H1 (cell line): Measurements from ENCODE around the gene PLCH2. TPM values are rescaled to one million over a fixed set of nuclear protein-coding genes. Genes with fewer than 3 reads are reported as not detected.
A peak's percentile ranks its signal among the peaks of the same experiment; 100 is the strongest.

Experiments
- CTCF ChIA-PET: fragments of 300-600 bp; sonication (Branson Sonifier 250); formaldehyde crosslinking; loops from one replicate; lab custom pipeline; 2021; ENCODE audit not compliant: partially characterized antibody; lab: Charles Lee
- POLR2A ChIA-PET: fragments of 300-600 bp; sonication (Branson Sonifier 250); formaldehyde crosslinking; loops from one replicate; lab custom pipeline; 2021; ENCODE audit warnings: inconsistent platforms; ENCODE audit not compliant: partially characterized antibody; lab: Charles Lee
- DNase-seq, 2 experiments: peaks; one replicate each; pipeline versions ENCODE4 v3.0.0 to v3.0.0-alpha.2; 2010 to 2022; ENCODE audit warnings: low spot score in 2 of 2, low read depth in 1 of 2, mixed read lengths in 1 of 2
- FAIRE-seq: peaks from 2 replicates; lab custom pipeline; 2011; peaks lifted over from hg19 to GRCh38; lab: Jason Lieb, UNC
- H2AFZ ChIP-seq: 2 replicates; pipeline ENCODE4 v1.8.1; 2012; ENCODE audit warnings: low read length, inconsistent platforms
- H2AK5ac ChIP-seq: 2 replicates; pipeline ENCODE4 v1.6.1; 2013; ENCODE audit warnings: low read depth, low read length
- H2BK120ac ChIP-seq: replicated peaks from 2 replicates; pipeline ENCODE3; 2013; ENCODE audit warnings: low read depth, low read length, inconsistent platforms
- H2BK12ac ChIP-seq: 2 replicates; pipeline ENCODE4 v1.6.1; 2013; ENCODE audit warnings: low read depth, low read length
- H2BK15ac ChIP-seq: 2 replicates; pipeline ENCODE4 v1.6.1; 2013; ENCODE audit warnings: low read length
- H2BK20ac ChIP-seq: 2 replicates; pipeline ENCODE4 v1.6.1; 2013; ENCODE audit warnings: low read length
- H2BK5ac ChIP-seq: 2 replicates; pipeline ENCODE4 v1.6.1; 2013; ENCODE audit warnings: low read depth, low read length
- H3K14ac ChIP-seq: 2 replicates; pipeline ENCODE4 v1.6.1; 2013; ENCODE audit warnings: inconsistent platforms; ENCODE audit not compliant: insufficient read length
- H3K18ac ChIP-seq: 2 replicates; pipeline ENCODE4 v1.6.1; 2013; ENCODE audit warnings: low read length; ENCODE audit errors: extremely low read depth
- H3K23ac ChIP-seq: 2 replicates; pipeline ENCODE4 v1.6.1; 2013; ENCODE audit warnings: inconsistent platforms; ENCODE audit not compliant: insufficient read length
- H3K23me2 ChIP-seq: 2 replicates; pipeline ENCODE4 v1.6.1; 2013; ENCODE audit warnings: low read depth, low read length
- H3K27ac ChIP-seq: 2 replicates; pipeline ENCODE4 v1.6.1; 2011; ENCODE audit warnings: low read depth, low read length, inconsistent platforms
- H3K27me3 ChIP-seq, 4 experiments: replicated peaks in 1 of 4; 1 replicate in 1 of 4; 2 replicates in 3 of 4; pipeline versions ENCODE4 v1.6.1 to v1.8.1; 2011 to 2013; ENCODE audit warnings: low read length in 3 of 4, mild to moderate bottlenecking in 3 of 4, inconsistent platforms in 2 of 4, mixed read lengths in 2 of 4, moderate library complexity in 1 of 4; ENCODE audit not compliant: control insufficient read depth in 3 of 4, insufficient read depth in 3 of 4; ENCODE audit errors: extremely low read depth in 1 of 4
- H3K36me3 ChIP-seq, 4 experiments: 2 replicates each; pipeline versions ENCODE4 v1.6.1 to v1.8.1; 2011 to 2013; ENCODE audit warnings: mild to moderate bottlenecking in 4 of 4, low read length in 3 of 4, moderate library complexity in 2 of 4, control low read depth in 1 of 4, inconsistent platforms in 1 of 4; ENCODE audit not compliant: insufficient read depth in 4 of 4, control insufficient read depth in 2 of 4
- H3K4ac ChIP-seq: replicated peaks from 2 replicates; pipeline ENCODE3; 2013; ENCODE audit warnings: low read length, low read depth, mixed read lengths, inconsistent platforms; ENCODE audit not compliant: insufficient read length
- H3K4me1 ChIP-seq, 4 experiments: replicated peaks in 1 of 4; 1 replicate in 1 of 4; 2 replicates in 3 of 4; pipeline versions ENCODE4 v1.6.1 to v1.8.1; 2011 to 2013; ENCODE audit warnings: low read length in 3 of 4, inconsistent platforms in 2 of 4, mixed read lengths in 1 of 4; ENCODE audit not compliant: insufficient read depth in 4 of 4, control insufficient read depth in 3 of 4
- H3K4me2 ChIP-seq, 2 experiments: 2 replicates each; pipeline versions ENCODE4 v1.6.1 to v1.8.1; 2011 to 2013; ENCODE audit warnings: low read depth in 2 of 2, low read length in 2 of 2, control low read depth in 1 of 2, inconsistent platforms in 1 of 2, mild to moderate bottlenecking in 1 of 2; ENCODE audit not compliant: insufficient read depth in 1 of 2
- H3K4me3 ChIP-seq, 4 experiments: fragments of 200-600, 300-600 bp in 1 of 4; sonication (generic), shearing (Covaris generic), sonication (Bioruptor Twin) in 1 of 4; 2 replicates each; pipeline versions ENCODE4 v1.5.1 to v1.8.1; 2011 to 2016; ENCODE audit warnings: low read length in 4 of 4, low read depth in 3 of 4, control low read depth in 2 of 4, inconsistent platforms in 2 of 4, mild to moderate bottlenecking in 2 of 4, mixed read lengths in 1 of 4, moderate library complexity in 1 of 4; ENCODE audit not compliant: insufficient read depth in 2 of 4; ENCODE audit errors: extremely low read depth in 1 of 4
- H3K56ac ChIP-seq: replicated peaks from 2 replicates; pipeline ENCODE3; 2013; ENCODE audit warnings: low read depth, mild to moderate bottlenecking, mixed read lengths, low read length, inconsistent platforms; ENCODE audit not compliant: insufficient read length
- H3K79me1 ChIP-seq: 2 replicates; pipeline ENCODE4 v1.6.1; 2013; ENCODE audit warnings: low read depth, low read length, control low read depth
- H3K79me2 ChIP-seq, 2 experiments: 2 replicates each; pipeline versions ENCODE4 v1.6.1 to v1.8.1; 2012 to 2013; ENCODE audit warnings: low read length in 2 of 2, mild to moderate bottlenecking in 2 of 2, inconsistent platforms in 1 of 2; ENCODE audit not compliant: insufficient read depth in 2 of 2, control insufficient read depth in 1 of 2
- H3K9ac ChIP-seq, 4 experiments: replicated peaks in 1 of 4; 1 replicate in 1 of 4; 2 replicates in 3 of 4; pipeline versions ENCODE4 v1.6.1 to v1.8.1; 2011 to 2013; ENCODE audit warnings: low read depth in 3 of 4, low read length in 3 of 4, control low read depth in 2 of 4, mild to moderate bottlenecking in 2 of 4, moderate library complexity in 2 of 4, inconsistent platforms in 1 of 4; ENCODE audit errors: extremely low read depth in 1 of 4
- H3K9me3 ChIP-seq, 2 experiments: 2 replicates each; pipeline versions ENCODE4 v1.6.1 to v1.8.1; 2012 to 2013; ENCODE audit warnings: mild to moderate bottlenecking in 2 of 2, moderate library complexity in 2 of 2, control low read depth in 1 of 2, inconsistent platforms in 1 of 2, low read depth in 1 of 2, low read length in 1 of 2, mixed read lengths in 1 of 2; ENCODE audit not compliant: insufficient read depth in 2 of 2
- H4K20me1 ChIP-seq, 2 experiments: replicated peaks in 1 of 2; 2 replicates each; pipeline versions ENCODE3 to v1.8.1; 2011 to 2013; ENCODE audit warnings: inconsistent platforms in 2 of 2, low read length in 2 of 2, mild to moderate bottlenecking in 1 of 2; ENCODE audit not compliant: insufficient read depth in 2 of 2, control insufficient read depth in 1 of 2
- H4K5ac ChIP-seq: 2 replicates; pipeline ENCODE4 v1.6.1; 2013; ENCODE audit warnings: low read length, low read depth, mixed read lengths, inconsistent platforms; ENCODE audit not compliant: insufficient read length
- H4K8ac ChIP-seq: 2 replicates; pipeline ENCODE4 v1.8.0; 2013; ENCODE audit warnings: mild to moderate bottlenecking, moderate library complexity, low read length, inconsistent platforms; ENCODE audit not compliant: insufficient read depth; ENCODE audit errors: extremely low read depth
- H4K91ac ChIP-seq: replicated peaks from 2 replicates; pipeline ENCODE3; 2013; ENCODE audit warnings: low read length, mixed read lengths, inconsistent platforms; ENCODE audit not compliant: insufficient read length
- ASH2L ChIP-seq: fragments of 200-600, 300-600 bp; sonication (generic); IDR thresholded peaks from one replicate; pipeline ENCODE4 v1.7.1; 2017; ENCODE audit warnings: low read length
- CTCF ChIP-seq, 3 experiments: IDR thresholded peaks; 1 replicate in 2 of 3; 2 replicates in 1 of 3; pipeline versions ENCODE4 v1.5.1 to v1.6.1; 2011; ENCODE audit warnings: low read length in 3 of 3, mild to moderate bottlenecking in 3 of 3, inconsistent platforms in 2 of 3, low read depth in 1 of 3, moderate library complexity in 1 of 3; ENCODE audit not compliant: insufficient read depth in 1 of 3; ENCODE audit errors: control extremely low read depth in 1 of 3
- EGR1 ChIP-seq: IDR thresholded peaks from 2 replicates; pipeline ENCODE4 v1.6.1; 2011; ENCODE audit warnings: low read depth, low read length, borderline replicate concordance
- KDM4A ChIP-seq: IDR thresholded peaks from one replicate; pipeline ENCODE4 v1.7.1; 2012; ENCODE audit warnings: low read depth, mild to moderate bottlenecking, moderate library complexity, low read length, inconsistent platforms; ENCODE audit not compliant: severe bottlenecking
- SIX5 ChIP-seq: IDR thresholded peaks from 2 replicates; pipeline ENCODE4 v1.6.1; 2011; ENCODE audit warnings: mild to moderate bottlenecking, low read depth, low read length
- USF2 ChIP-seq: IDR thresholded peaks from 2 replicates; pipeline ENCODE4 v1.6.1; 2011; ENCODE audit warnings: low read length, improper control_type of control experiment
- WGBS, 2 experiments: shearing (Covaris generic) in 1 of 2; methylation state at CpG; one replicate each; pipeline versions ENCODE4 v1.1.6 to v1.1.7; 2013 to 2015; ENCODE audit warnings: low lambda C conversion rate in 2 of 2, mixed read lengths in 2 of 2, inconsistent platforms in 1 of 2, low coverage in 1 of 2, missing lambda C conversion rate in 1 of 2; ENCODE audit not compliant: insufficient replicate concordance in 2 of 2, insufficient coverage in 1 of 2, insufficient read length in 1 of 2; ENCODE audit errors: extremely low coverage in 1 of 2, missing lambda C conversion rate in 1 of 2; 5-methylcytosine and 5-hydroxymethylcytosine counted together
- polyA plus RNA-seq, 7 experiments: library from polyadenylated mRNA; depleted of rRNA in 3 of 7; stranded (reverse) in 5 of 7; unstranded in 2 of 7; fragments of >200 nt in 5 of 7; fragments of 200-250 nt in 2 of 7; gene quantifications; 1 replicate in 5 of 7; 2 replicates in 1 of 7; 4 replicates in 1 of 7; pipeline versions ENCODE4 v1.2.1 to v1.2.3, GENCODE V29; 2011 to 2013; ENCODE audit warnings: missing spikeins in 2 of 7, mixed read lengths in 2 of 7
- total RNA-seq: library from RNA; stranded (reverse); fragmentation: NEBNext Ultra II Directional; extraction: Animal tissue kit (Norgen Biotek cat#: 25700); gene quantifications from 2 replicates; pipeline ENCODE4 v1.2.1, GENCODE V29; 2021

The PLCH2 gene
- total and polyA plus RNA-seq, 2 of the 8 experiments (the other 6 are each of a cell fraction or from before 2014, with no cell fraction given): 0.14 to 0.19 TPM

GRCh38 chr1:2445823-2446215 lies 30.3 kb upstream of the PLCH2 start:
- H3K56ac ChIP-seq: no peak overlapping the region
- H3K9ac ChIP-seq: no peak overlapping the region
- no peak overlapping the region for H3K23ac ChIP-seq
- no peak overlapping the region for H4K5ac ChIP-seq
- H2BK12ac ChIP-seq: no peak overlapping the region
- POLR2A ChIA-PET: no interaction called here
- H3K18ac ChIP-seq: no peak overlapping the region
- H4K91ac ChIP-seq: peak overlapping the region; percentile 9
- 93% methylated on average over 11 of the region's 15 CpGs; no CpG with 5 or more reads in 1 of the 2 experiments for WGBS, 2 experiments
- H2BK5ac ChIP-seq: no peak overlapping the region
- no peak for TF ChIP-seq USF2
- no peak for TF ChIP-seq CTCF (IDR thresholded peaks at IDR 0.05; ENCODE audit: control extremely low read depth in 1 of 3, insufficient read depth in 1 of 3, low read depth in 1 of 3, low read length in 3 of 3)
- TF ChIP-seq KDM4A: no peak
- TF ChIP-seq EGR1: no peak
- TF ChIP-seq ASH2L: no peak
- TF ChIP-seq SIX5: no peak
- TF ChIP-seq, all 59 proteins: peak for 0
- no peaks in the 10 kb centered on the region for H3K79me1 ChIP-seq
- no peak for DNase-seq
- no peak overlapping the region for H3K4me3 ChIP-seq
- H3K4me1 ChIP-seq: peaks cover 0 to 18% (median 10%) of the 10 kb centered on the region in 4 experiments; a peak in 4 of 7 replicates
- no peaks in the 10 kb centered on the region; the same call in 1 of the 2 replicates for H3K23me2 ChIP-seq
- H3K14ac ChIP-seq: no peak overlapping the region
- no peak overlapping the region for H2BK15ac ChIP-seq
- no peak overlapping the region for H2AK5ac ChIP-seq
- no peak overlapping the region for H2AFZ ChIP-seq
- H3K79me2 ChIP-seq: no peaks in the 10 kb centered on the region
- no peak overlapping the region for H2BK120ac ChIP-seq
- H3K27me3 ChIP-seq: peaks cover 18 to 34% (median 30%) of the 10 kb centered on the region in 4 experiments
- no peaks in the 10 kb centered on the region for H3K9me3 ChIP-seq
- H3K4ac ChIP-seq: no peak overlapping the region
- FAIRE-seq: no peak
- H3K36me3 ChIP-seq: no peaks in the 10 kb centered on the region
- CTCF ChIA-PET: interaction anchor here (0.6 to 2.4 kb wide), 6 partner anchors 15 to 116 kb away, joined by 3 to 8 read pairs (median 6); no protein-coding TSS in a partner anchor
- no peak overlapping the region for H3K27ac ChIP-seq
- 0 out of 2 replicates have a peak overlapping the region, but pooled peaks have one; percentile 62 for H4K8ac ChIP-seq
- H3K4me2 ChIP-seq: no peak overlapping the region
- peaks cover 0 to 4% of the 10 kb centered on the region in 2 experiments for H4K20me1 ChIP-seq
- no peak overlapping the region for H2BK20ac ChIP-seq
